MCF 10A (cell line): ENCODE results near the gene MSI1. TPM values are rescaled to one million over a fixed set of nuclear protein-coding genes. Genes with fewer than 3 reads are reported as not detected.

Source experiments
- BruUV-seq: library from RNA; stranded (reverse); fragments of 400-500 nt; replicated peaks from 2 replicates; lab custom pipeline; 2021; lab: Mats Ljungman, UMichigan
- CTCF ChIA-PET: fragments of 300-600 bp; sonication (Branson Sonifier 250); formaldehyde crosslinking; extraction: SDS; loops from one replicate; lab custom pipeline; 2021; ENCODE audit warnings: antibody characterized with exemption, inconsistent platforms; lab: Yijun Ruan, JAX
- POLR2A ChIA-PET: fragments of 300-600, 350-650 bp; sonication (Branson Sonifier 250); formaldehyde crosslinking; extraction: SDS; loops from one replicate; lab custom pipeline; 2020; ENCODE audit warnings: antibody characterized with exemption, inconsistent platforms; lab: Yijun Ruan, JAX
- DNase-seq: peaks from one replicate; pipeline ENCODE4 v3.0.0-alpha.2; 2018; ENCODE audit not compliant: unreplicated experiment
- H3K27ac Mint-ChIP-seq: one replicate; pipeline ENCODE4 v1.8.0; 2022; ENCODE audit warnings: mild to moderate bottlenecking, low read depth, mixed read lengths; ENCODE audit not compliant: unreplicated experiment
- H3K27me3 Mint-ChIP-seq: one replicate; pipeline ENCODE4 v1.8.0; 2022; ENCODE audit warnings: mixed read lengths; ENCODE audit not compliant: insufficient read depth, unreplicated experiment
- H3K36me3 Mint-ChIP-seq: one replicate; pipeline ENCODE4 v1.8.0; 2022; ENCODE audit warnings: mild to moderate bottlenecking, moderate library complexity, mixed read lengths; ENCODE audit not compliant: insufficient read depth, unreplicated experiment
- H3K4me1 Mint-ChIP-seq: one replicate; pipeline ENCODE4 v1.8.0; 2022; ENCODE audit warnings: mixed read lengths; ENCODE audit not compliant: insufficient read depth, unreplicated experiment
- H3K4me3 Mint-ChIP-seq: one replicate; pipeline ENCODE4 v1.8.0; 2022; ENCODE audit warnings: mild to moderate bottlenecking, moderate library complexity, mixed read lengths; ENCODE audit not compliant: unreplicated experiment
- H3K9me3 Mint-ChIP-seq: one replicate; pipeline ENCODE4 v1.8.0; 2022; ENCODE audit warnings: mixed read lengths; ENCODE audit not compliant: unreplicated experiment
- intact Hi-C: fragments of 100-400 bp; cut with micrococcal nuclease; formaldehyde crosslinking; loops from 2 replicates; pipeline ENCODE4 v1.14.1; 2022
- total RNA-seq: library from RNA; stranded (reverse); gene quantifications from 2 replicates; pipeline ENCODE4 v1.2.3, GENCODE V29; 2022
- TF ChIP-seq, protein P1 (sequence below): fragments of 200-600 bp; IDR thresholded peaks from one replicate; pipeline ENCODE4 v1.8.0; 2022; ENCODE audit warnings: antibody characterized with exemption, mild to moderate bottlenecking; ENCODE audit not compliant: unreplicated experiment

MSI1 gene
- total RNA-seq, 1 experiment from 2014 or later: not detected

DNA sequence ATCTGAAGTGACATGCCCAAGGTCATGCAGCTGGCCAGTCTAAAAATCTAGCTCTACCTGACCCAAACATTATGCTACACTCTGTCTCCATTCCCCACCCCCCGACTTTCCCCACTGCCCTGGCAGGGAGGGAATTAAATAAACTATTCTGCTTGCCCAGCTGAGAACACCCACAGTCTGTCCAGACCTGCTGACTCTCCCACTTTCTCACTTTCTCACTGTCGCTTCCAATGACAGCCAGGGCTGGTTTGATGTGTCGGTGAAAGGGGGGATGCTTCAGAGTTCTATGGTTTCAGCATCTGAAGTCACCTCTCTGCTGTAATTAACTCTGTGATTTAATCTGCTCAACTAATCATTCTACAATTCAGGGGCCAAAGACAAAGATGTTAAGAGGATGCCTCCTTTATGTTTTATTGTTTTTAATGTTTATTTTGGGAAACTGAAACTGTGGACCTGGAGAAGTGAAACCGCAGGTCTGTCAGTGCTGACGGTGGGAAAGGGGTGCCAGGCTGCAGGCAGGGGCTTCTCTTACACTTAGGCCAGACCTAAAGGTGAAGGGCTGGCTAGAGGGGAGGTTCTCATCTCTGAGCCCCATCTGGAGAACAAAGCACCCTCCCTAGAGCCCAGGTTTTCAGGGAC, 8.1 kb upstream of the MSI1 start:
- no peaks in the 10 kb centered on the region for H3K4me1 Mint-ChIP-seq
- no peak overlapping the region for H3K27ac Mint-ChIP-seq
- H3K4me3 Mint-ChIP-seq: no peak overlapping the region
- POLR2A ChIA-PET: interaction anchor here (1.2 kb wide), 1 partner anchor 47 kb away, joined by 4 read pairs; no protein-coding TSS in a partner anchor
- TF ChIP-seq, protein P1, sequence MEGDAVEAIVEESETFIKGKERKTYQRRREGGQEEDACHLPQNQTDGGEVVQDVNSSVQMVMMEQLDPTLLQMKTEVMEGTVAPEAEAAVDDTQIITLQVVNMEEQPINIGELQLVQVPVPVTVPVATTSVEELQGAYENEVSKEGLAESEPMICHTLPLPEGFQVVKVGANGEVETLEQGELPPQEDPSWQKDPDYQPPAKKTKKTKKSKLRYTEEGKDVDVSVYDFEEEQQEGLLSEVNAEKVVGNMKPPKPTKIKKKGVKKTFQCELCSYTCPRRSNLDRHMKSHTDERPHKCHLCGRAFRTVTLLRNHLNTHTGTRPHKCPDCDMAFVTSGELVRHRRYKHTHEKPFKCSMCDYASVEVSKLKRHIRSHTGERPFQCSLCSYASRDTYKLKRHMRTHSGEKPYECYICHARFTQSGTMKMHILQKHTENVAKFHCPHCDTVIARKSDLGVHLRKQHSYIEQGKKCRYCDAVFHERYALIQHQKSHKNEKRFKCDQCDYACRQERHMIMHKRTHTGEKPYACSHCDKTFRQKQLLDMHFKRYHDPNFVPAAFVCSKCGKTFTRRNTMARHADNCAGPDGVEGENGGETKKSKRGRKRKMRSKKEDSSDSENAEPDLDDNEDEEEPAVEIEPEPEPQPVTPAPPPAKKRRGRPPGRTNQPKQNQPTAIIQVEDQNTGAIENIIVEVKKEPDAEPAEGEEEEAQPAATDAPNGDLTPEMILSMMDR: no peak
- no peaks in the 10 kb centered on the region for H3K36me3 Mint-ChIP-seq
- peaks cover 50% of the 10 kb centered on the region for H3K27me3 Mint-ChIP-seq
- CTCF ChIA-PET: interaction anchor here (0.6 to 2.0 kb wide), 3 partner anchors 10 to 89 kb away, joined by 3 to 8 read pairs (median 4); no protein-coding TSS in a partner anchor
- H3K9me3 Mint-ChIP-seq: no peaks in the 10 kb centered on the region
- BruUV-seq: no TSS peak
- intact Hi-C loops: no loop called here
- no peak for DNase-seq

DNA sequence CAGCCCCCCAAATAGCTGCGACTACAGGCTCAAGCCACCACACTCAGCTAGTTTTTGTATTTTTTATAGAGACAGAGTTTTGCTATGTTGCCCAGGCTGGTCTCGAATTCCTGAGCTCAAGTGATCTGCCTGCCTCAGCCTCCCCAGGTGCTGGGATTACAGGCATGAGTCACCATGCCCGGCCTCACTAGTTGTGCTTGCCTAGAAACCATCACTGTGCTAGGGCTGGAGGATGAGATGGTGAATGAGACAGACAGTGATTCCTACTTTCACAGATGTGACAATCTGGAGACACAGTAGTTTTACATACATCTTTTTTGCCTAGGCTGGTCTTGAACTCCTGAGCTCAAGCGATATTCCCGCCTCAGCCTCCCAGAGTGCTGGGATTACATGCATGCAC, 7.5 kb upstream of the MSI1 start:
- H3K4me1 Mint-ChIP-seq: no peaks in the 10 kb centered on the region
- H3K9me3 Mint-ChIP-seq: no peaks in the 10 kb centered on the region
- BruUV-seq: no TSS peak
- peaks cover 50% of the 10 kb centered on the region for H3K27me3 Mint-ChIP-seq
- H3K4me3 Mint-ChIP-seq: no peak overlapping the region
- CTCF ChIA-PET: interaction anchor here (0.6 to 2.0 kb wide), 3 partner anchors 9 to 90 kb away, joined by 3 to 8 read pairs (median 4); no protein-coding TSS in a partner anchor
- H3K27ac Mint-ChIP-seq: no peak overlapping the region
- intact Hi-C loops: no loop called here
- no peaks in the 10 kb centered on the region for H3K36me3 Mint-ChIP-seq
- DNase-seq: peak; percentile 17
- TF ChIP-seq, protein P1: no peak
- POLR2A ChIA-PET: interaction anchor here (0.6 to 1.2 kb wide), 2 partner anchors 18 to 48 kb away, joined by 3 to 4 read pairs; no protein-coding TSS in a partner anchor

GRCh38 chr12:120376009-120376408, 7.0 kb upstream of the MSI1 start:
- POLR2A ChIA-PET: interaction anchor here (0.6 to 1.2 kb wide), 2 partner anchors 18 to 48 kb away, joined by 3 to 4 read pairs; no protein-coding TSS in a partner anchor
- DNase-seq: no peak
- BruUV-seq: no TSS peak
- H3K9me3 Mint-ChIP-seq: no peaks in the 10 kb centered on the region
- H3K36me3 Mint-ChIP-seq: no peaks in the 10 kb centered on the region
- H3K4me1 Mint-ChIP-seq: no peaks in the 10 kb centered on the region
- no peak overlapping the region for H3K4me3 Mint-ChIP-seq
- H3K27me3 Mint-ChIP-seq: peaks cover 50% of the 10 kb centered on the region
- CTCF ChIA-PET: interaction anchor here (0.6 to 2.0 kb wide), 4 partner anchors 9 to 90 kb away, joined by 3 to 8 read pairs (median 6); no protein-coding TSS in a partner anchor
- intact Hi-C loops: no loop called here
- TF ChIP-seq, protein P1: no peak
- H3K27ac Mint-ChIP-seq: no peak overlapping the region

DNA sequence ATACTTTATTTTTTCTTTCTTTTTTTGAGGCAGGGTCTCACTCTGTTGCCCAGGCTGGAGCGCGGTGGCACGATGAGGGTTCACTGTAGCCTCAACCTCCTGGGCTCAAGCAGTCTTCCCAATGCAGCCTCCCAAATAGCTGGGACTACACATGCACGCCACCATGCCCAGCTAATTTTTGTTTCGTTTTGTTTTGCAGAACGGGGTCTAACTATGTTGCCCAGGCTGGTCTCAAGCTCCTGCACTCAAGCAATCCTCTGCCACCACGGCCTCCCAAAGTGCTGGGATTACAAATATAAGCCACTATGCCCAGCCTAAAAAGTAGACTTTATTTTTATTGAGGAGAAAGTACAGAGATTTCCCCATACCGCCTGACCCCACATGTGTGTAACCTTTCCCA, 4.7 kb upstream of the MSI1 start:
- Mint-ChIP-seq H3K9me3 (no peaks in the 10 kb centered on the region), H3K4me1 (peaks cover 7% of the 10 kb centered on the region), H3K27me3 (peaks cover 62% of the 10 kb centered on the region), H3K27ac (no peak overlapping the region), H3K4me3 (no peak overlapping the region), H3K36me3 (no peaks in the 10 kb centered on the region)
- TF ChIP-seq, protein P1: no peak
- ChIA-PET CTCF (interaction anchor here (2.6 kb wide), 1 partner anchor 17 kb away, joined by 7 read pairs; no protein-coding TSS in a partner anchor), POLR2A (no interaction called here)
- no peak for DNase-seq
- no TSS peak for BruUV-seq
- intact Hi-C loops: no loop called here
